G401.6 (cell line): Measurements from ENCODE around the gene APOA1.

ENCODE experiments used
- FAIRE-seq: peaks from 2 replicates; lab custom pipeline; 2012; peaks lifted over from hg19 to GRCh38; lab: Jason Lieb, UNC

Gene APOA1

DNA sequence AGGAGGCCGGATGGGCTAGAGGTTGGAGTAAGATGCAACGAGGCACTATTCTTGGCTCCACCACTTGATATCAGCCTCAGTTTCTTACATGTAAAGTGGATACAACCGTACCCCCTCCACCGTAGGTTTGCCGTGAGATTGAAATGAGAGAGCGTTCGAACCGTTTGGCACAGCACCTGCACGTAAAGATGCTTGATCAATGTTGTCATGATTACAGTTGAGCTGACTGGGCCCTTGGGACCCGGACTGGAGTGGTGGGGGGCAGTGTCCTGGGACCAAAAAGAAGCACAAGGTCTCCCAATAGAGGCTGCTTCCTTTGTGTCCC is 4.0 kb downstream of the APOA1 start:
- no peak for FAIRE-seq

DNA sequence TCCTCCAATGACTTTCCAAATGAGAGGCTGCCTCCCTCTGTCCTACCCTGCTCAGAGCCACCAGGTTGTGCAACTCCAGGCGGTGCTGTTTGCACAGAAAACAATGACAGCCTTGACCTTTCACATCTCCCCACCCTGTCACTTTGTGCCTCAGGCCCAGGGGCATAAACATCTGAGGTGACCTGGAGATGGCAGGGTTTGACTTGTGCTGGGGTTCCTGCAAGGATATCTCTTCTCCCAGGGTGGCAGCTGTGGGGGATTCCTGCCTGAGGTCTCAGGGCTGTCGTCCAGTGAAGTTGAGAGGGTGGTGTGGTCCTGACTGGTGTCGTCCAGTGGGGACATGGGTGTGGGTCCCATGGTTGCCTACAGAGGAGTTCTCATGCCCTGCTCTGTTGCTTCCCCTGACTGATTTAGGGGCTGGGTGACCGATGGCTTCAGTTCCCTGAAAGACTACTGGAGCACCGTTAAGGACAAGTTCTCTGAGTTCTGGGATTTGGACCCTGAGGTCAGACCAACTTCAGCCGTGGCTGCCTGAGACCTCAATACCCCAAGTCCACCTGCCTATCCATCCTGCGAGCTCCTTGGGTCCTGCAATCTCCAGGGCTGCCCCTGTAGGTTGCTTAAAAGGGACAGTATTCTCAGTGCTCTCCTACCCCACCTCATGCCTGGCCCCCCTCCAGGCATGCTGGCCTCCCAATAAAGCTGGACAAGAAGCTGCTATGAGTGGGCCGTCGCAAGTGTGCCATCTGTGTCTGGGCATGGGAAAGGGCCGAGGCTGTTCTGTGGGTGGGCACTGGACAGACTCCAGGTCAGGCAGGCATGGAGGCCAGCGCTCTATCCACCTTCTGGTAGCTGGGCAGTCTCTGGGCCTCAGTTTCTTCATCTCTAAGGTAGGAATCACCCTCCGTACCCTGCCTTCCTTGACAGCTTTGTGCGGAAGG is 4.8 kb downstream of the APOA1 start:
- no peak for FAIRE-seq

DNA sequence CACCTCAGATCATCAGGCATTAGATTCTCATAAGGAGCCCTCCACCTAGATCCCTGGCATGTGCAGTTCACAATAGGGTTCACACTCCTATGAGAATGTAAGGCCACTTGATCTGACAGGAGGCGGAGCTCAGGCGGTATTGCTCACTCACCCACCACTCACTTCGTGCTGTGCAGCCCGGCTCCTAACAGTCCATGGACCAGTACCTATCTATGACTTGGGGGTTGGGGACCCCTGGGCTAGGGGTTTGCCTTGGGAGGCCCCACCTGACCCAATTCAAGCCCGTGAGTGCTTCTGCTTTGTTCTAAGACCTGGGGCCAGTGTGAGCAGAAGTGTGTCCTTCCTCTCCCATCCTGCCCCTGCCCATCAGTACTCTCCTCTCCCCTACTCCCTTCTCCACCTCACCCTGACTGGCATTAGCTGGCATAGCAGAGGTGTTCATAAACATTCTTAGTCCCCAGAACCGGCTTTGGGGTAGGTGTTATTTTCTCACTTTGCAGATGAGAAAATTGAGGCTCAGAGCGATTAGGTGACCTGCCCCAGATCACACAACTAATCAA is 5.6 kb downstream of the APOA1 start:
- no peak for FAIRE-seq

GRCh38 chr11:116830184-116830912 is 7.1 kb downstream of the APOA1 start:
- FAIRE-seq, result no peak

GRCh38 chr11:116829525-116830183 is 7.8 kb downstream of the APOA1 start, which contains the start of gene APOC3:
APOC3 (plus strand) TSS chr11:116829907; CDS start chr11:116830583, 676 bp downstream.
- no peak for FAIRE-seq

GRCh38 chr11:116828632-116829524 is 8.5 kb downstream of the APOA1 start:
- FAIRE-seq, result no peak

GRCh38 chr11:116827461-116827860 is 10.0 kb downstream of the APOA1 start:
- no peak for FAIRE-seq

DNA sequence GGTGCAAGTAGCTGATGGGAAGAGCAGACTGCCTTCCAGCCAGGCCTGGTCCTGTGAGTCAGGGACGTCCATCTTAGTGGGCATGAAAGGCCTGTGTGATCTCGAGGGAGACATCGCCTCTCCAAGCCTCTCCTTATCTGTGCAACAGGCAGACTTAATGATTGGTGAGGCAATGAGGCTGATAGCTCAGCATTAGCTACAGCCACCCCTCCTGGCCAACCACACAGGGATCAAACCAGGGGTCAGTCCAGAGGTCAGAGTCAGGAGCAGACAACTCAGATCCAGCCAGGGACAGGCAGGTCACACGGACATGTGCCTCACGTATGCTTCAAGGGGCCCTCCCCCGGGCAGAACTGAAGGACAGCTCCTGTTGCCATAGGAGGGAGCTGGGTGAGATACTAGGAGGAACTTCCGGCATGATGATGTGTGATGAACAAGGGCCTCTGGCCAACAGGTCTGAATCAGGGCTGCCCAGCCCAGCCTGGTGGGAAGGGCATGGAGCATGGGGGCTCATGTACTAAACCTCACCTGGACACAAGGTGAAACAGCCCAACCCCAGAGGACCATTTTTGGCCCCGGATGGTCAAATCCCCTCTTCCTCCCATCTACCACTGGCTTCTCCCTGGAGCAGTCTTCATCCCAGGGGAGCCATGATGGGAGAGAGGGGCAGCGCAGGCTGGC is 10.5 kb downstream of the APOA1 start:
- FAIRE-seq, result no peak

DNA sequence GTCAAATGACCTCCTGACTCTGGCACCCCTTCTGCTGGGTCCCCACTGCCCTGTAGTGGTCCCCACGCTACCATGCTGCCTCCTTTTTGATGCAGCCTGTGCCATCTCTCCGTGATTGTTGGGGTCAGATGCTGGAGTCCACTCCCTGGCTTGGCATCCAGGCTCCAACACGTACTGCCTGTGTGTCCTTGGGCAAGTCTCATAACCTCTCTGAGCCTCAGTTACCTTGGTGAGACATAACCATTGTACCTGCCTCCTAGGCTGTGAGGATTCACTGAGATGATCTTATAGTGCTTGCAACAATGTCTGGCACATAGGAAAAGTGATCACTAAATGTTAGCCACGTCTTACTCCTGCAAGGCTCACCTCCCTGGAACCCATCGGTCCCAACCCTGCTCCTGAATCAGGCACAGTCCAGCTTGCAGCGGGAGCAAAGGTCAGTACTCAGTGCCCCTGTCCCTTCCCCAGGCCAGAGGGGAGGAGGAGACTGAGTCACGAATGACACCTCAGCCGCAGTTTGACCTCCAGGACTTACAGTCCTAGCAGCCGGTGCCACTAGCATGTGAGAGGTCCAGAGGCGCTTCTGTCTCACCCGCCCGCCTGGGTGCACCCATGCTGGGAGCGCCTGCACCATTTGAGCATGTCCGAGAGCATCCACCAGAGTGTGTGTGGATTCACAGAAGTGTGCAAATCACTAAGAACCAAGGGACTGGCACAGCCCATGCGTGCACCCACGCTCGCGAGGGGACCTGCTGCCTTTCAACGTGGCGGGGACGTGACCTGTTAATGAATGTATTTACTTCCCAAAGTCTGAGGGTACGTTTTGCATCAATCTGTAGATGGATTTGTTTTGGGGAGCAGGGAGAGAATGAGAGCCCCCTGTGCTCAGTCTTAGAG is 11.3 kb downstream of the APOA1 start:
- no peak for FAIRE-seq

DNA sequence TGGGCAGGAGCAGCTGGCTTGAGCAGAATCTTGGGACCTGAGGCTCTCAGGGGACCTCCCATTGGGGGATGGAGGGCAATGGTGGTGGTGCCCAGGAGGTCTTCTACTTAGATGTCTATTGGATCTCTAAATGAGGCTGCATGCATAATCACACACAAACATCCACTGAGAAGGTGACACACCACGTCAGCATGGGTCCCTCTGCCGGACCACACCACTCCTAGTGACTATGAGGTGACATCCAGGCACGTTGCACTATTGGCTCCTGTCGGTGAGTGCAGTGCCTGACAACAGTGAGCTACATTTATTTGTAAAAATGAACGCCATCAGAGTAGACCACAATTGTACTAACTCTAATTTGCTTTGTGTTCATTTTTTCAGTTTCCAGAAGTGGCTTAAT is 12.0 kb downstream of the APOA1 start:
- no peak for FAIRE-seq

DNA sequence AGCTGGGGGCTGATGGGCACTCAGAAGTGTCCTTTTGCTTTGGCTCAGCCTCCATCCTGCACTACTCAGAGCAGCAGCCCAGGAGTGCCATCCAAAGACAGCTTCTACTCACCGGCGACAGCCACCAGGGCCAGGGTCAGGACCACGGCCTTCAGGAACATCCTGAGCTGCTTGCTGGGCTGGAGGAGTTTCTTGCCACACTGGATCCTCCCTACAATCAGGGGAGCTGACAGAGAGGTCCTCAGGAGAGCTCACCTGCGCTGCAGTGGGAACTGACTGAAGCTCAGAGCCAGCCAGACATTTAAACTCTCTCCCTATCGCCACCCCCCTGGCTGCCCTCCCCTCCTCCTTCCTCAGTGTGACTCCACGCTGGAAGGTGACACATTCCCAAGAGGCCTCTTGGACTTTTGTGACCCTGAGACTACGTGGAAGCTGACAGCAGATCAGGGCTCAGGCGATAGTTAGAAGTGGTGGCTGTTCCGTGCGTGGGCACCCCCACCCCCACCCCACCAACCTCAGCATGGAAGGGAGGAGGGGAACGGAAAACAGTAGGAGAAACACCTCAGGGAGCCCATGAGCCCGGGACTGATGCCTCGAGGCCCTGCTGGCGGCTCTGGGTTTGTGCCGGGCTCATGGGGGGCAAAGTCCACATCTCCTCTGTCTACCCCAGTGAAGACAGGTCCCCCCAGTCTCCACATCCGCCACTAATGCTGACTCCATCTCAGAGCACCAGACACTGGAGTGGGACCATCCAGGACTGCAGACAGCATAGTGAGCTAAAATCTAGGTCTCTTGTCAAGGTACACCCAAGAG is 14.2 kb downstream of the APOA1 start, which contains the start of gene APOA4:
Gene APOA4 (minus strand): TSS at position 274 of the 813 bp plus-strand sequence. CDS start 113 bp downstream, at position 161.
- FAIRE-seq, result no peak

GRCh38 chr11:116822575-116822974 is 14.8 kb downstream of the APOA1 start:
- FAIRE-seq, result no peak

DNA sequence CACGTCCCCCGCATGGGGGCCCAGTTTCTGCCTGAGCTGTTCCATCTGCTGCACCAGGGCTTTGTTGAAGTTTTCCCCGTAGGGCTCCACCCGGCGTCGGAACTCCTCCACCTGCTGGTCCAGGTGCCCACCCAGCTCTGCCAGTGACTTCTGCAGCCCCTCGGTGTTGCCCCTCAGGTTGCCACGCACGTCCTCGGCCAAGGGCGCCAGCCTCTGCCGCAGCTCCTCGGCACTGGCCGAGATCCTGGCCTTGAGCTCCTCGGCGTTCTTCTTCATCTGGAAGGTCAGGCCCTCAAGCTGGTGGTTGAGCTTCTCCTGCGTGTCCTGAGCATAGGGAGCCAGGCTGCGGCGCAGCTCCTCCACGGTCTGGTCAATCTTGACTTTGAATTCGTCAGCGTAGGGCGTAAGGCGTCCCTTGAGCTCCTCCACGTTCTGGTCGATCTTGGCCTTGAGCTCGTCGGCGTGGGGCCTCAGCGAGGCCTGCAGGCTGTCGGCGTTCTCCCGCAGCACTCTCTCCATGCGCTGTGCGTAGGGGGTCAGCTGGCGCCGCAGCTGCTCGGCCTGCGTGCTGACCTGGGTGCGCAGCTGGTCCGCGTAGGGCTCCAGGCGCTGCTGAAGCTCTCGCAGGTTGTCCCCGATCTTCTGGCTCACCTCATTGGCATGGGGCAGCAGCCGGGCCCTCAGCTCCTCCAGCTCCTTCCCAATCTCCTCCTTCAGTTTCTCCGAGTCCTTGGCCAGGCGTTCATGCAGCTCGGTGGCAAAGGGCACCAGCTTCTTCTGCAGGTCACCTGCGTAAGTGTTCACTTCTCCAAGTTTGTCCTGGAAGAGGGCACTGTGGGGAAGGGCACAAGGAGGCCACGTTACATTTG is 16.1 kb downstream of the APOA1 start:
- FAIRE-seq, result no peak

- no peak for FAIRE-seq
These were observed 18.4 kb downstream of the APOA1 start for GRCh38 chr11:116819049-116819448.

DNA sequence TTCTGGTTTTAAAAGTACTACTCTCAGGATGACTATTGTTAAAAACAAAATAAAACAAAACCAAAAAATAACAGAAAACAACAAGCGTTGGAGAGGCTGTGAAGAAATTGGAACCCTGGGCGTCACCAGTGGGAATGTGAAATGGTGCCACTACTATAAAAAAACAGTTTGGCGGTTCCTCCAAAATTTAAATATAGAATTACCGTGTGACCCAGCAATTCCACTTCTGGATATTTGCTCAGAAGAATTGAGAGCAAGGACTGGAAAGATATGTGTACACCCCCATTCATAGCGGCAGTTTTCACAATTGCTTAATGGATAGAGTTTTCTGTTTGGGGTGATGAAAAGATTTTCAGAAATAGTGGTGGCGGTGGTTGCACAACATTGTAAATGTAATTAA is 22.9 kb downstream of the APOA1 start:
- FAIRE-seq, result no peak

GRCh38 chr11:116813781-116814471 is 23.5 kb downstream of the APOA1 start:
- FAIRE-seq, result no peak

DNA sequence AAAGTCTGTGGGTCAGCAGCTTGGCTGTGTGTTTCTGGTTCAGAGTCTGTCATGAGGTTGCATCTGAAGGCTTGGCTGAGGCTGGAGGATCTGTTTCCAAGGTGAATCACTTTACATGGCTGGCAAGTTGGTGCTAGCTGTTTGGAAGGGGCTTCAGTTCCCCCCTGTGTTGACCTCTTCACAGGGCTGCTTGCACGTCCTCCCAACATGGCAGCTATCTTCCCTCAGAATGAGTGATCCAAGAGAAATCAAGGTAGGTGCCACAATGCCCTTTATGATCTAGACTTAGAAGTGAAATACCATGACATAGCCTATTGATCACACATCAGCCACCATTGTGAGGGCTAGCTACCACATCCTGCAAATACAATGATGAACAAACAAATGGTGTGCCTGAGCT is 24.3 kb downstream of the APOA1 start:
- no peak for FAIRE-seq
